SK-N-MC (cell line): ENCODE measurements around the gene ADAMTS17.

Source experiments
- EZH2 ChIP-seq: fragments of 200-600 bp; sonication (generic); IDR thresholded peaks from one replicate; pipeline ENCODE4 v1.6.1; 2017; ENCODE audit warnings: antibody characterized with exemption
- POLR2AphosphoS5 ChIP-seq: IDR thresholded peaks from 2 replicates; pipeline ENCODE4 v1.6.1; 2012; ENCODE audit warnings: mild to moderate bottlenecking, low read depth, low read length, borderline replicate concordance

DNA sequence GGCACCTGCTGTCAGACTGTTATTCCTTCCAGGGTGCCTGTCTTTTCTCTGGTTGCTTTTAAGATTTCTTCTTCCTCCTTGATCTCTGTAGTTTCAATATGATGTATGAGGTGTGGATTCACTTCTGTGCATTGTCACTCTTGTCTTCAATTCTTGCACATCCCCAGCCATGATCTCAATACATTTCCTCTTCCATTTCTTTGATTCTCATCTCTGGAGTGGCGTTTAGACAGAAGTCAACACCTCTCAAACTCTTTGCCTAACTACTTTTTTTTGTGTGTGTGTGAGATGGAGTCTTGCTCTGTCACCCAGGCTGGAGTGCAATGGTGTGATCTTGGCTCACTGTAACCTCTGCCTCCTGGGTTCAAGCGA is 384.1 kb downstream of the ADAMTS17 start:
- TF ChIP-seq EZH2, result no peak
- no peak for TF ChIP-seq POLR2AphosphoS5
